IMR-90 (cell line): ENCODE results near the gene AMOTL1. TPM values are rescaled to one million over a fixed set of nuclear protein-coding genes. Genes with fewer than 3 reads are reported as not detected.

Experiments
- ATAC-seq: fragments of 200-7000 bp; cut with Tn5 transposase; 2 replicates; pipeline ENCODE4 v1.9.1; 2020; ENCODE audit warnings: low read depth, mild to moderate bottlenecking, moderate library complexity
- BruUV-seq: library from RNA; stranded (reverse); fragments of 400-500 nt; replicated peaks from 2 replicates; lab custom pipeline; 2021; lab: Mats Ljungman, UMichigan
- CTCF ChIA-PET: fragments of 300-600 bp; formaldehyde crosslinking; extraction: SDS; loops from one replicate; lab custom pipeline; 2021; ENCODE audit warnings: antibody characterized with exemption; lab: Yijun Ruan, JAX
- POLR2A ChIA-PET: fragments of 300-600 bp; sonication (Branson Sonifier 250); formaldehyde crosslinking; loops from one replicate; lab custom pipeline; 2022; ENCODE audit warnings: antibody characterized with exemption; ENCODE audit not compliant: unreplicated experiment; lab: Charles Lee
- DNase-seq: peaks from one replicate; pipeline ENCODE4 v3.0.0; 2013
- H2AFZ ChIP-seq: replicated peaks from 2 replicates; pipeline ENCODE3; 2013; ENCODE audit warnings: low read length, mild to moderate bottlenecking; ENCODE audit not compliant: poor library complexity
- H2AK5ac ChIP-seq: 2 replicates; pipeline ENCODE4 v1.6.1; 2013; ENCODE audit warnings: low read depth, low read length, inconsistent platforms
- H2AK9ac ChIP-seq: replicated peaks from 2 replicates; pipeline ENCODE3; 2013; ENCODE audit warnings: mild to moderate bottlenecking, low read depth, low read length, moderate library complexity; ENCODE audit not compliant: poor library complexity
- H2BK120ac ChIP-seq: 2 replicates; pipeline ENCODE4 v1.6.1; 2013; ENCODE audit warnings: low read depth, low read length, inconsistent platforms
- H2BK15ac ChIP-seq: 3 replicates; pipeline ENCODE4 v1.6.1; 2013; ENCODE audit warnings: low read depth, low read length, inconsistent platforms
- H2BK20ac ChIP-seq: 2 replicates; pipeline ENCODE4 v1.6.1; 2013; ENCODE audit warnings: low read depth, mild to moderate bottlenecking, inconsistent platforms, low read length, moderate library complexity
- H2BK5ac ChIP-seq: 2 replicates; pipeline ENCODE4 v1.6.1; 2013; ENCODE audit warnings: mild to moderate bottlenecking, low read depth, low read length, inconsistent platforms; ENCODE audit not compliant: poor library complexity, severe bottlenecking
- H3K14ac ChIP-seq: replicated peaks from 2 replicates; pipeline ENCODE4 v1.6.1; 2013; ENCODE audit warnings: low read depth, low read length, inconsistent platforms
- H3K18ac ChIP-seq: 2 replicates; pipeline ENCODE4 v1.6.1; 2013; ENCODE audit warnings: low read depth, low read length, control low read depth
- H3K23ac ChIP-seq: 2 replicates; pipeline ENCODE4 v1.6.1; 2013; ENCODE audit warnings: low read depth, low read length, inconsistent platforms
- H3K27ac ChIP-seq: 2 replicates; pipeline ENCODE4 v1.5.1; 2013; ENCODE audit warnings: mild to moderate bottlenecking, control low read depth, low read length; ENCODE audit not compliant: insufficient read depth
- H3K27me3 ChIP-seq: 2 replicates; pipeline ENCODE4 v1.6.1; 2013; ENCODE audit warnings: low read length; ENCODE audit not compliant: control insufficient read depth, insufficient read depth
- H3K36me3 ChIP-seq: 2 replicates; pipeline ENCODE4 v1.6.1; 2013; ENCODE audit warnings: low read length, mixed read lengths; ENCODE audit not compliant: control insufficient read depth, insufficient read depth
- H3K4ac ChIP-seq: 2 replicates; pipeline ENCODE4 v1.6.1; 2013; ENCODE audit warnings: low read depth, low read length, inconsistent platforms
- H3K4me1 ChIP-seq: 2 replicates; pipeline ENCODE4 v1.6.1; 2013; ENCODE audit warnings: low read length, mixed read lengths; ENCODE audit not compliant: control insufficient read depth, insufficient read depth
- H3K4me2 ChIP-seq: 2 replicates; pipeline ENCODE4 v1.6.1; 2013; ENCODE audit warnings: low read depth, mild to moderate bottlenecking, control low read depth, low read length, moderate library complexity
- H3K4me3 ChIP-seq: 2 replicates; pipeline ENCODE4 v1.5.1; 2013; ENCODE audit warnings: low read depth, mild to moderate bottlenecking, control low read depth, low read length, moderate library complexity; ENCODE audit not compliant: insufficient read depth
- H3K56ac ChIP-seq: 2 replicates; pipeline ENCODE4 v1.6.1; 2013; ENCODE audit warnings: low read length, inconsistent platforms; ENCODE audit not compliant: insufficient read depth; ENCODE audit errors: extremely low read depth
- H3K79me1 ChIP-seq, 2 experiments: 2 replicates each; pipeline ENCODE4 v1.6.1; 2013; ENCODE audit warnings: low read length in 2 of 2, inconsistent platforms in 1 of 2, low read depth in 1 of 2
- H3K9ac ChIP-seq: 2 replicates; pipeline ENCODE4 v1.6.1; 2013; ENCODE audit warnings: low read depth, low read length, control low read depth
- H3K9me1 ChIP-seq: 2 replicates; pipeline ENCODE4 v1.6.1; 2013; ENCODE audit warnings: low read length, inconsistent platforms; ENCODE audit not compliant: insufficient read depth
- H3K9me3 ChIP-seq: 2 replicates; pipeline ENCODE4 v1.6.1; 2013; ENCODE audit warnings: low read length; ENCODE audit not compliant: control insufficient read depth, insufficient read depth
- H4K20me1 ChIP-seq: 2 replicates; pipeline ENCODE4 v1.6.1; 2013; ENCODE audit warnings: low read length, inconsistent platforms; ENCODE audit not compliant: insufficient read depth
- H4K5ac ChIP-seq: 2 replicates; pipeline ENCODE4 v1.6.1; 2013; ENCODE audit warnings: mild to moderate bottlenecking, low read depth, low read length, control low read depth
- H4K8ac ChIP-seq, 2 experiments: 2 replicates each; pipeline ENCODE4 v1.6.1; 2013; ENCODE audit warnings: low read depth in 2 of 2, low read length in 2 of 2, control low read depth in 1 of 2, inconsistent platforms in 1 of 2
- H4K91ac ChIP-seq: 2 replicates; pipeline ENCODE4 v1.6.1; 2013; ENCODE audit warnings: low read depth, low read length, inconsistent platforms; ENCODE audit not compliant: insufficient read depth
- MXI1 ChIP-seq: IDR thresholded peaks from 2 replicates; pipeline ENCODE4 v1.6.1; 2012; ENCODE audit warnings: low read depth, mild to moderate bottlenecking, low read length, moderate library complexity, borderline replicate concordance
- RFX5 ChIP-seq: IDR thresholded peaks from 2 replicates; pipeline ENCODE4 v1.8.0; 2012; ENCODE audit warnings: low read depth, mild to moderate bottlenecking, low read length, moderate library complexity
- SMC3 ChIP-seq: fragments of 150-350 bp; IDR thresholded peaks from 2 replicates; pipeline ENCODE4 v1.6.1; 2016; ENCODE audit warnings: low read depth, mild to moderate bottlenecking, antibody characterized with exemption, low read length, moderate library complexity
- USF2 ChIP-seq: fragments of 150-350 bp; IDR thresholded peaks from 2 replicates; pipeline ENCODE4 v1.6.1; 2017; ENCODE audit warnings: mild to moderate bottlenecking, antibody characterized with exemption, low read length, low read depth
- WGBS, 2 experiments: methylation state at CpG; one replicate each; pipeline versions ENCODE4 v1.1.5 to v1.1.7; 2013; ENCODE audit warnings: missing lambda C conversion rate in 2 of 2; ENCODE audit not compliant: insufficient read length in 1 of 2; ENCODE audit errors: extremely low coverage in 2 of 2; 5-methylcytosine and 5-hydroxymethylcytosine counted together
- dilution Hi-C: fragments of 300-500 bp; cut with HindIII; formaldehyde crosslinking; loops from one replicate; pipeline ENCODE4 v1.14.3; 2018; ENCODE audit warnings: low sequenced_read_pairs; ENCODE audit not compliant: unreplicated experiment
- in situ Hi-C: fragments of 300-500 bp; cut with MboI; formaldehyde crosslinking; loops from 3 replicates; pipeline ENCODE4 v1.14.3; 2019; ENCODE audit warnings: low sequenced_read_pairs, inconsistent platforms, mixed read lengths
- intact Hi-C: fragments of 100-400 bp; cut with micrococcal nuclease; formaldehyde crosslinking; loops from 2 replicates; pipeline ENCODE4 v1.10.0; 2022
- polyA plus RNA-seq, 3 experiments: library from polyadenylated mRNA; depleted of rRNA; stranded (reverse); fragments of >200 nt; gene quantifications; 2 replicates each; pipeline ENCODE4 v1.2.3, GENCODE V29; 2012; ENCODE audit warnings: low replicate concordance in 1 of 3
- total RNA-seq: library from RNA; depleted of rRNA; stranded (reverse); fragments of >200 nt; gene quantifications from 2 replicates; pipeline ENCODE4 v1.2.3, GENCODE V29; 2012

AMOTL1 gene
- total and polyA plus RNA-seq, 2 of the 4 experiments (the other 2 are of a cell fraction) = 18.6 to 49.5 TPM

GRCh38 chr11:94884376-94884775 is 116.2 kb downstream of the AMOTL1 start:
- POLR2A ChIA-PET = no interaction called here
- intact Hi-C loops = no loop called here
- no peak for DNase-seq

More at GRCh38 chr11:94884376-94884775, 116.2 kb downstream of the AMOTL1 start:
- no peak for ATAC-seq
- peaks cover 4 to 27% of the 10 kb centered on the region in 2 experiments; a peak in 3 of 4 replicates for H3K79me1 ChIP-seq
- no peaks in the 10 kb centered on the region for H3K9me3 ChIP-seq
- no peak overlapping the region for H3K4me2 ChIP-seq
- no peak overlapping the region for H3K4me3 ChIP-seq
- H4K8ac ChIP-seq = no peak overlapping the region
- H2BK20ac ChIP-seq = no peak overlapping the region
- CTCF ChIA-PET = no interaction called here
- in situ Hi-C loops (loop anchor here (5.0 kb wide), 1 partner anchor 262 kb away; no protein-coding TSS in a partner anchor), dilution Hi-C loops (no loop called here)
- no peak overlapping the region for H4K5ac ChIP-seq
- no peak overlapping the region for H3K14ac ChIP-seq
- no peak overlapping the region for H3K4ac ChIP-seq
- no peak overlapping the region for H3K27ac ChIP-seq
- H2AK9ac ChIP-seq = no peak overlapping the region
- H2AK5ac ChIP-seq = no peak overlapping the region
- H3K23ac ChIP-seq = no peak overlapping the region
- H2AFZ ChIP-seq = no peak overlapping the region
- H3K56ac ChIP-seq = no peak overlapping the region
- no CpG with 5 or more reads among the region's 6 CpGs for WGBS, 2 experiments
- peaks cover 17% of the 10 kb centered on the region; the same call in 1 of the 2 replicates for H3K9me1 ChIP-seq
- no peak overlapping the region for H3K9ac ChIP-seq
- no peak overlapping the region for H2BK5ac ChIP-seq
- no peak for TF ChIP-seq SMC3
- TF ChIP-seq USF2 = no peak
- no peak for TF ChIP-seq RFX5
- no peak for TF ChIP-seq MXI1
- BruUV-seq = no TSS peak
- peaks cover 41% of the 10 kb centered on the region for H3K36me3 ChIP-seq
- H3K27me3 ChIP-seq = no peaks in the 10 kb centered on the region
- no peaks in the 10 kb centered on the region for H3K4me1 ChIP-seq
- H2BK120ac ChIP-seq = no peak overlapping the region
- no peak overlapping the region for H4K91ac ChIP-seq
- no peaks in the 10 kb centered on the region for H4K20me1 ChIP-seq
- H2BK15ac ChIP-seq = no peak overlapping the region
- H3K18ac ChIP-seq = no peak overlapping the region
